ENCODE measurements around the gene DCTN1. TPM values are rescaled to one million over a fixed set of nuclear protein-coding genes. Genes with fewer than 3 reads are reported as not detected.

Gene DCTN1
- total RNA-seq, 1 donor from 2014 or later: 165 TPM

DNA sequence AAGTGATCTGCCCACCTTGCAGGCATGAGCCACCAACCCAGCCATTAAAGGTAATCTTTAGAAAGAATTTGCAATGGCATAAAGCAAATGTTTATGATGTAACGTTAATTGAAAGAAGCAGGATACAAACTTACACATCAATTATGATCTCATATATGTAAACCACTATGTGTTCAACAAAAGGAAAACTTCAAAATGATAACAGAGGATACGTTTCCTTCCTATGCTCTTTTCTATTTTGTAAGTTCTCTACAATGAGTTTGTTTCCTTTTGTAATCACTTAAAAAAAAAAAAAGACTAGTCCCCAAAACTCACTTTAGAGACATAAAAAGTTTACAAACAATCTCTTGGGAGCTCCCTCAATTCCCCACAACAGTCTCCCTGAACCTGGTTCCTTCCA is 39.9 kb upstream of the DCTN1 start:
- Mint-ChIP-seq H3K27ac (no peak overlapping the region), H3K36me3 (no peaks in the 10 kb centered on the region), H3K4me3 (peak overlapping the region; percentile 51), H3K27me3 (peaks cover 2% of the 10 kb centered on the region), H3K4me1 (ENCODE audit: unreplicated experiment) (peaks cover 9% of the 10 kb centered on the region), H3K9me3 (no peaks in the 10 kb centered on the region)
- TF ChIP-seq, protein P1, sequence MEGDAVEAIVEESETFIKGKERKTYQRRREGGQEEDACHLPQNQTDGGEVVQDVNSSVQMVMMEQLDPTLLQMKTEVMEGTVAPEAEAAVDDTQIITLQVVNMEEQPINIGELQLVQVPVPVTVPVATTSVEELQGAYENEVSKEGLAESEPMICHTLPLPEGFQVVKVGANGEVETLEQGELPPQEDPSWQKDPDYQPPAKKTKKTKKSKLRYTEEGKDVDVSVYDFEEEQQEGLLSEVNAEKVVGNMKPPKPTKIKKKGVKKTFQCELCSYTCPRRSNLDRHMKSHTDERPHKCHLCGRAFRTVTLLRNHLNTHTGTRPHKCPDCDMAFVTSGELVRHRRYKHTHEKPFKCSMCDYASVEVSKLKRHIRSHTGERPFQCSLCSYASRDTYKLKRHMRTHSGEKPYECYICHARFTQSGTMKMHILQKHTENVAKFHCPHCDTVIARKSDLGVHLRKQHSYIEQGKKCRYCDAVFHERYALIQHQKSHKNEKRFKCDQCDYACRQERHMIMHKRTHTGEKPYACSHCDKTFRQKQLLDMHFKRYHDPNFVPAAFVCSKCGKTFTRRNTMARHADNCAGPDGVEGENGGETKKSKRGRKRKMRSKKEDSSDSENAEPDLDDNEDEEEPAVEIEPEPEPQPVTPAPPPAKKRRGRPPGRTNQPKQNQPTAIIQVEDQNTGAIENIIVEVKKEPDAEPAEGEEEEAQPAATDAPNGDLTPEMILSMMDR (conservative IDR thresholded peaks at IDR 0.05): no peak
- no peak for DNase-seq (ENCODE audit: extremely low spot score, unreplicated experiment)

DNA sequence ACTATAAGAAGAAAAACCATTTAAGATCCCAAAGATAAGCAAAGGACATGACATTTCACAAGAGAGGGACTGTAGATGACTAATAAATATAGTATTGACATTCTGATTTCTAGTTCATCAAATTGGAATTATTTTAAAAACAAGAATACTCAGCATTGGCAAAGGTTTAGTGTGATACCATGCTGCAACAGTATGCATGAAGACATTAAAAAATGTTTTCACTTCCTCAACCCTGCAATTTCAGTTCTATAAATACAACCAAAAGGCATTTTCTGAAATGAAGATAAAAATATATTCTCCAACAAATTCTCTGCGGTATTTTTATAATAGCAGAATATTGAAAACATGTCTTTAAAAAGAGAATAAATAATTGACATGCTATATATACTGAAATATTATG is 39.2 kb upstream of the DCTN1 start:
- DNase-seq (ENCODE audit: extremely low spot score, unreplicated experiment): no peak
- Mint-ChIP-seq H3K9me3 (no peaks in the 10 kb centered on the region), H3K27ac (no peak overlapping the region), H3K4me1 (ENCODE audit: unreplicated experiment) (peaks cover 9% of the 10 kb centered on the region), H3K27me3 (peaks cover 2% of the 10 kb centered on the region), H3K36me3 (no peaks in the 10 kb centered on the region), H3K4me3 (no peak overlapping the region)
- TF ChIP-seq, protein P1 (conservative IDR thresholded peaks at IDR 0.05): no peak

DNA sequence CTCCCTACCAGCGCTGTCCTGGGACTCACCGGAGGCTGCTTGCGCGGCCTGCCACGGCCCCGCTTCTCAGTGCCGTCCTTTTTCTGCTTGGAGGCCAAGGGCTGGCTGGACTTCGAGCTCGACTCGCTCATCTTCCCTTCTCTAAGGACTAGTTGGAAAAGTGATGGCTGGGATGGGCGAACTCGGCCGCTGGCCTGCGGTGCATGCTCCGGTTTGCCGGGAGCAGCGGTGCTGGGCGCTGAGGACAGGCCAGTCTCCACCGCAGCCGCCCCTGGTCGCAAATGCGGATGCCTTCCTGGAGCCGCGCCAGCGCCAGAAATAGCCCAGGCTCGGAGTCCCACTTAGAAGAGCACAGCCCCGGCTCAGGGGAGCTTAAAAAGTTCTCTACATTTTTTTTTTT is 38.2 kb upstream of the DCTN1 start:
- Mint-ChIP-seq H3K9me3 (no peaks in the 10 kb centered on the region), H3K4me1 (ENCODE audit: unreplicated experiment) (peaks cover 13% of the 10 kb centered on the region), H3K27me3 (peaks cover 2% of the 10 kb centered on the region), H3K4me3 (no peak overlapping the region), H3K36me3 (no peaks in the 10 kb centered on the region), H3K27ac (no peak overlapping the region)
- DNase-seq (ENCODE audit: extremely low spot score, unreplicated experiment): no peak
- TF ChIP-seq, protein P1 (conservative IDR thresholded peaks at IDR 0.05): no peak

DNA sequence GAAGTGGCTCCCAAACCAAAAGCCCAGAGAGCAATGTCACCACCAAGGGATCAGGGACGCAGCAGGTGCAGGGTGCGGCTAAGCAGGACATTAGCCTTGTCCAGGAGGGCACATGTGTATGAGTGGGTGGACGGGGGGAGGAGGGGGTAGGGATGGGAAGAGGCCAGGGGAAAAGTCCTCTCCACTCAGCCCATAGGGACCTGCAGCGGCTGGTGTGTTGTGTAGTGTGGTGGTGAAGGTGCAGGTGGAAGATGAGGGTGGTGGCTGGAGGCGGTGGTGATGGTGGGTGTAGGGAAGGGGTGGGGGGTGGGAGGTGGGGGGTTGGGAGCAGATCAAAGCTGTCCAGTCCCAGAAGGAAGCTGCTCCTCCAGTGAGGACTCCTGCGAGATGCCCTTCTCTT is 37.7 kb upstream of the DCTN1 start:
- no peak for DNase-seq (ENCODE audit: extremely low spot score, unreplicated experiment)
- TF ChIP-seq, protein P1 (conservative IDR thresholded peaks at IDR 0.05): no peak
- Mint-ChIP-seq H3K27ac (no peak overlapping the region), H3K4me3 (no peak overlapping the region), H3K9me3 (no peaks in the 10 kb centered on the region), H3K4me1 (ENCODE audit: unreplicated experiment) (peaks cover 12% of the 10 kb centered on the region), H3K36me3 (no peaks in the 10 kb centered on the region), H3K27me3 (peaks cover 2% of the 10 kb centered on the region)

DNA sequence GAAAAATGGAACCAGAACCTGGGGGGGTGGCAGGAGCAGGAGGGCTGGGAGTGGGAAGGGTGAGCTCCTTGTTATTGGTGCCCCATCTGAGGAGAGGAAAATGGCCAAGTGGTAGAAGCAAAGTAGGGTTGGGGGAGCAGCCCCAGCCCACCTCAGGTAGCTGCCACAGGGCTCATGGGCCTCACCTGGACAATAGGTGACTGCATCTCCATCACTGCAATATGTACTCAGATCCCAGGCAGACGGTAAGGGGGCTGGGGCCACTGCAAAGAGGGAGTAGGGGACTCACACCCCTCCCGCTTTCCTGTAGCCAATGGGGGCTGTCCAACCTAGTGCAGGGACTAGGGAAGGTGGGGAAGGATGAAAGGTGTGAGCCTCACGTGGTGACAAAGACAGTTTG is 37.1 kb upstream of the DCTN1 start:
- H3K9me3 Mint-ChIP-seq: no peaks in the 10 kb centered on the region
- no peak overlapping the region for H3K27ac Mint-ChIP-seq
- no peak overlapping the region for H3K4me3 Mint-ChIP-seq
- H3K4me1 Mint-ChIP-seq (ENCODE audit: unreplicated experiment): peaks cover 10% of the 10 kb centered on the region
- no peaks in the 10 kb centered on the region for H3K36me3 Mint-ChIP-seq
- H3K27me3 Mint-ChIP-seq: peaks cover 2% of the 10 kb centered on the region
- TF ChIP-seq, protein P1 (conservative IDR thresholded peaks at IDR 0.05): no peak
- no peak for DNase-seq (ENCODE audit: extremely low spot score, unreplicated experiment)

DNA sequence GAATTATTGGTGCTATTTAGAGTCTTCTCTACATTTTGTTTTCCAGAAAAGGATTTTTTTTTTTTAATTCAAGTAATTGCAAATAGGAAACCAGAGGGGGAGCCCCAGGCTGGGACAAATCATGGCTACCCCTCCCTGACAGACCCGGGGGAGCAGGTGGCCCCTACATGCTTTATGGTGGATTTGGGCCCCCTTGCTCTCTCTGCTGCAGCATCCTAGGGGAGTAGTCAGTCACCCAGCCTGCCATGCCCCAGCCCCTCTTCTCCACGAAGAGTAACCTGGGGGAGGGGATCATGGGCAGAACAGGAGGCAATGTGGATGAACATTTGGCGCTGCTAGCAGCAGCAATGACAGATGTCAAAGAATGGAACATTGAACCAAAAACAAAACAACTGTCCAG is 36.7 kb upstream of the DCTN1 start:
- DNase-seq (ENCODE audit: extremely low spot score, unreplicated experiment): no peak
- Mint-ChIP-seq H3K4me1 (ENCODE audit: unreplicated experiment) (peaks cover 10% of the 10 kb centered on the region), H3K27me3 (peaks cover 2% of the 10 kb centered on the region), H3K4me3 (no peak overlapping the region), H3K36me3 (no peaks in the 10 kb centered on the region), H3K9me3 (no peaks in the 10 kb centered on the region), H3K27ac (no peak overlapping the region)
- TF ChIP-seq, protein P1 (conservative IDR thresholded peaks at IDR 0.05): no peak
